ENCODE measurements around the gene CNTN3. TPM values are rescaled to one million over a fixed set of nuclear protein-coding genes. Genes with fewer than 3 reads are reported as not detected.

CNTN3 gene
- total RNA-seq: 0.78 and 3.4 TPM in 2 replicates

DNA sequence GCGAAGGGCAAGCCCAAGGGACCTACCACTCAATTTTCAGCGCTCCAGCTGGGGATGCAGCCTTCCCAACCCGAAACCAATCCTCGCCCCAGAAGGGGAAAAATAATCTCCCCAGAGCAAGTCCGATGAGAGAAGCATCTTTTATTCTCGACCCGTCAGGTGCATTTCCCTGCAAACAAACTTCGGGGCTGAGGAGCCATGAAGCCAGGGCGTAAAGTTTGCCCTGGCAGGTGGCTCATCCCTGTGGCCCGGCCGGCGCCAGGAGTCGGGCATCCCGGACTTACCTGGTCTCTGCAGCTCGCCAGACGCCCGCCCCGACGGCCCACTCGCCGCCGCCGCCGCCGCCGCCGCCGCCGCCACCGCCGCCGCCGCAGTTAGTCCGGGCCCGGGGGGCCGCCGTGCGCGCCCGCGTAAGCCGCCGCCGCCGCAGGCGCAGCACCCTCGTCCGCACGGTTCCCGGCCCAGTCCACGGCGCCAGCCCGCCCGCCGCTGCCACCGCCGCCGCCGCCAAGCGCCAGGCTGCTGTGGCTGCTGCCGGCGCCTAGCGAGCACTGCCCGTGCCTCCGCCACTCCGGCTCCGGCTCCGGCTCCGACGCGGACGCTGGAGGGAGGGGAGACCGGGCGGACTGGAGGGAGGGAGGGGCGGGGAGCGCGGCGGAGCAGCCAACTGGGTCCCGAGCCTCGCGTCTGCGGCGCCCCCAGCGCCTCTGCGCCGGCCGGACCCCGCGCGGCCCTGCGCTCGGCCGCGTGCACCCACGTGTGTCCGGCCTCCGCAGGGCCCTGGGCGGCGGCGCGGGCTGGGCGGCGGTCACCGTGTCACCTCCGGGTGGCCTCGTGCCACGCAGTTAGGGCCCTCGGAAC, at the start of gene CNTN3:
CNTN3 (minus strand) TSS at position 553 of the 861 bp plus-strand sequence. CDS start 93,547 bp downstream, outside the sequence.

All from epithelial cell of alveolus of lung (primary cell).